ENCODE measurements around the gene TMEM132C. TPM values are rescaled to one million over a fixed set of nuclear protein-coding genes. Genes with fewer than 3 reads are reported as not detected.

The TMEM132C gene
- polyA plus RNA-seq, 2 of the 4 experiments (the other 2 are of a cell fraction): not detected

DNA sequence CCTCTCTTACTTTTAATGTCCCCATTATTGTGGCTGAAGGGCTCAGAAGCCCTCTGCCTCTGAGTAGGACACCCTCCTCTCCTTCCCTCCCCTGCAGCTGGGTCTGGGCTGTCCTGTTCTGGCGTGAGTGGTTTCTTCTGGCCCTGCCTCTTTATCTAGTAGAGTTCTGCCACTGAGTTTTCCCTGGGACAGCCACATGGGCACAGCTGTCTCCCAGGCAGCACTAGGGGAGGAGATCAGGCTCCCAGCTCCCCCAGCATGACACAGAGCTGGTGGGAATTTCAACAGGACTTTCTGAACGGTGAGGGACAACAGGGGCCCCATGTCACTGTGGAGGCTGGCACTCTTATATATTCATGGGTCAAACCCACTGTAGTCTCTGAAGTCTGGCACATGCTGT is 21.4 kb downstream of the TMEM132C start:
- ChIA-PET POLR2A (no interaction called here), CTCF (no interaction called here)
- no peaks in the 10 kb centered on the region for H3K9me3 ChIP-seq
- no peaks in the 10 kb centered on the region for H3K4me1 ChIP-seq
- 4% methylated on average over 2 of the region's 2 CpGs for WGBS (ENCODE audit: missing lambda C conversion rate)
- DNase-seq (ENCODE audit: low read depth in 1 of 2, low spot score in 1 of 2): no peak
- no peak overlapping the region for H3K4me2 ChIP-seq
- ATAC-seq: no peak
- FAIRE-seq: no peak
- H3K4me3 ChIP-seq: no peak overlapping the region
- no peak for TF ChIP-seq MAZ (IDR thresholded peaks at IDR 0.05; ENCODE audit: borderline replicate concordance, low read depth, low read length)
- TF ChIP-seq, protein P1, sequence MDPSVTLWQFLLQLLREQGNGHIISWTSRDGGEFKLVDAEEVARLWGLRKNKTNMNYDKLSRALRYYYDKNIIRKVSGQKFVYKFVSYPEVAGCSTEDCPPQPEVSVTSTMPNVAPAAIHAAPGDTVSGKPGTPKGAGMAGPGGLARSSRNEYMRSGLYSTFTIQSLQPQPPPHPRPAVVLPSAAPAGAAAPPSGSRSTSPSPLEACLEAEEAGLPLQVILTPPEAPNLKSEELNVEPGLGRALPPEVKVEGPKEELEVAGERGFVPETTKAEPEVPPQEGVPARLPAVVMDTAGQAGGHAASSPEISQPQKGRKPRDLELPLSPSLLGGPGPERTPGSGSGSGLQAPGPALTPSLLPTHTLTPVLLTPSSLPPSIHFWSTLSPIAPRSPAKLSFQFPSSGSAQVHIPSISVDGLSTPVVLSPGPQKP (IDR thresholded peaks at IDR 0.05; ENCODE audit: low read depth, low read length): no peak
- no peak for TF ChIP-seq NFE2L2 (conservative IDR thresholded peaks at IDR 0.05; ENCODE audit: low read length)
- no peak for TF ChIP-seq CEBPB (IDR thresholded peaks at IDR 0.05)
- TF ChIP-seq TP53 (CRISPR knock-in tag; IDR thresholded peaks at IDR 0.05): no peak
- no peak for TF ChIP-seq JUN (IDR thresholded peaks at IDR 0.05)
- no peak for TF ChIP-seq SREBF2 (IDR thresholded peaks at IDR 0.05)
- TF ChIP-seq BHLHE40 (IDR thresholded peaks at IDR 0.05; ENCODE audit: low read depth, low read length): no peak
- no peak for TF ChIP-seq CHD2 (IDR thresholded peaks at IDR 0.05; ENCODE audit: low read length, partially characterized antibody)
- TF ChIP-seq EP300 (IDR thresholded peaks at IDR 0.05): no peak
- no peak for TF ChIP-seq RFX5 (IDR thresholded peaks at IDR 0.05)
- TF ChIP-seq CHD4 (IDR thresholded peaks at IDR 0.05; ENCODE audit: borderline replicate concordance): no peak
- no peak for TF ChIP-seq TFCP2L1 (CRISPR knock-in tag; IDR thresholded peaks at IDR 0.05)
- no peak overlapping the region for H3K27ac ChIP-seq

DNA sequence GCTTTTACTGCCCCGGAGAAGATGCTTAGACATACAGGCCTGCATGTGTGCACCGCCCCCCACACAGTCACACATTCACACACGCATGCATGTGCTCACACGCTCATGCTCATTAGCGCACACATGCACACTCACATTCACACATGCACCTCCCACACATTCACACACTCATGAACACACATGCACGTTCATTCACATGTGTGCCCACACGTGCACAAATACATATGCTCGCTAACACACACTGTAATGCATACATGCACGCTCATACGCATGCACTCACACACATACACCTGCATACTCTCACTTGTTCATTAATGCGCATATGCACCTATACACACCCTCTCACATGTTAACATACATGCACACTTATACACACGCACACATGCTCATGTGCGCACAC is 21.9 kb downstream of the TMEM132C start:
- ChIA-PET POLR2A (no interaction called here), CTCF (no interaction called here)
- TF ChIP-seq FOSL2 (IDR thresholded peaks at IDR 0.05) (no peak), FOSL2 (CRISPR knock-in tag; IDR thresholded peaks at IDR 0.05) (no peak), NPAS2 (CRISPR knock-in tag; IDR thresholded peaks at IDR 0.05; ENCODE audit: borderline replicate concordance) (peak; percentile 55; the same call in 1 of the 2 replicates), EHF (CRISPR knock-in tag; IDR thresholded peaks at IDR 0.05) (no peak), NR3C1 (IDR thresholded peaks at IDR 0.05) (no peak)
- TF ChIP-seq, protein P2, sequence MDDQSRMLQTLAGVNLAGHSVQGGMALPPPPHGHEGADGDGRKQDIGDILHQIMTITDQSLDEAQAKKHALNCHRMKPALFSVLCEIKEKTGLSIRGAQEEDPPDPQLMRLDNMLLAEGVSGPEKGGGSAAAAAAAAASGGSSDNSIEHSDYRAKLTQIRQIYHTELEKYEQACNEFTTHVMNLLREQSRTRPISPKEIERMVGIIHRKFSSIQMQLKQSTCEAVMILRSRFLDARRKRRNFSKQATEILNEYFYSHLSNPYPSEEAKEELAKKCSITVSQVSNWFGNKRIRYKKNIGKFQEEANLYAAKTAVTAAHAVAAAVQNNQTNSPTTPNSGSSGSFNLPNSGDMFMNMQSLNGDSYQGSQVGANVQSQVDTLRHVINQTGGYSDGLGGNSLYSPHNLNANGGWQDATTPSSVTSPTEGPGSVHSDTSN (IDR thresholded peaks at IDR 0.05): no peak
- TF ChIP-seq, protein P3, sequence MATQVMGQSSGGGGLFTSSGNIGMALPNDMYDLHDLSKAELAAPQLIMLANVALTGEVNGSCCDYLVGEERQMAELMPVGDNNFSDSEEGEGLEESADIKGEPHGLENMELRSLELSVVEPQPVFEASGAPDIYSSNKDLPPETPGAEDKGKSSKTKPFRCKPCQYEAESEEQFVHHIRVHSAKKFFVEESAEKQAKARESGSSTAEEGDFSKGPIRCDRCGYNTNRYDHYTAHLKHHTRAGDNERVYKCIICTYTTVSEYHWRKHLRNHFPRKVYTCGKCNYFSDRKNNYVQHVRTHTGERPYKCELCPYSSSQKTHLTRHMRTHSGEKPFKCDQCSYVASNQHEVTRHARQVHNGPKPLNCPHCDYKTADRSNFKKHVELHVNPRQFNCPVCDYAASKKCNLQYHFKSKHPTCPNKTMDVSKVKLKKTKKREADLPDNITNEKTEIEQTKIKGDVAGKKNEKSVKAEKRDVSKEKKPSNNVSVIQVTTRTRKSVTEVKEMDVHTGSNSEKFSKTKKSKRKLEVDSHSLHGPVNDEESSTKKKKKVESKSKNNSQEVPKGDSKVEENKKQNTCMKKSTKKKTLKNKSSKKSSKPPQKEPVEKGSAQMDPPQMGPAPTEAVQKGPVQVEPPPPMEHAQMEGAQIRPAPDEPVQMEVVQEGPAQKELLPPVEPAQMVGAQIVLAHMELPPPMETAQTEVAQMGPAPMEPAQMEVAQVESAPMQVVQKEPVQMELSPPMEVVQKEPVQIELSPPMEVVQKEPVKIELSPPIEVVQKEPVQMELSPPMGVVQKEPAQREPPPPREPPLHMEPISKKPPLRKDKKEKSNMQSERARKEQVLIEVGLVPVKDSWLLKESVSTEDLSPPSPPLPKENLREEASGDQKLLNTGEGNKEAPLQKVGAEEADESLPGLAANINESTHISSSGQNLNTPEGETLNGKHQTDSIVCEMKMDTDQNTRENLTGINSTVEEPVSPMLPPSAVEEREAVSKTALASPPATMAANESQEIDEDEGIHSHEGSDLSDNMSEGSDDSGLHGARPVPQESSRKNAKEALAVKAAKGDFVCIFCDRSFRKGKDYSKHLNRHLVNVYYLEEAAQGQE (IDR thresholded peaks at IDR 0.05): no peak
- WGBS (ENCODE audit: missing lambda C conversion rate): 28% methylated on average over 13 of the region's 13 CpGs
- Histone ChIP-seq H3K4me3 (no peak overlapping the region), H3K4me2 (no peak overlapping the region), H3K27ac (no peak overlapping the region), H3K4me1 (no peaks in the 10 kb centered on the region), H3K9me3 (no peaks in the 10 kb centered on the region)
- no peak for DNase-seq (ENCODE audit: low read depth in 1 of 2, low spot score in 1 of 2)
- no peak for ATAC-seq
- no peak for FAIRE-seq

DNA sequence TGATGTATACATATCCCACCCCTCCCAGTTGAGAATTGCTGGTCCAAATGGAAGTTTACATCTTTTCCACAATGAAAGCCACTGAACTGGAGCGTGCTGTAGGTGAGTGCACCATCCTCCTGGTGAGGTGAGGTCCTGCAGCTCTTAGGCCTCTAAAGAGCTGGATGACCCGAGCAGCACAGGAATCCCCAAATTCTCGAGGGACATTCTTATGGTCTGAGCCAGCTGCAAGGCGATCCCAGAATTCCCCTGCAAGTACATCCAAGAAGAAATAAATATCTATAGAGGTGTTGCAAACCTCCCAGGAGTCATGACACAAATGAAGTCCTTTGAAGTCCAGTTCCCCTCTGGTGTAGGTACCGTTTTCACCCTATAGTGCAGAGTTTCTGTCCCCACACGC is 24.0 kb downstream of the TMEM132C start:
- WGBS (ENCODE audit: missing lambda C conversion rate): 0% methylated on average over 6 of the region's 6 CpGs

More for the DNA sequence above, 24.0 kb downstream of the TMEM132C start:
- ChIA-PET CTCF (no interaction called here), POLR2A (no interaction called here)
- FAIRE-seq: no peak
- ATAC-seq: no peak
- Histone ChIP-seq H3K27ac (no peak overlapping the region), H3K4me3 (no peak overlapping the region), H3K9me3 (no peaks in the 10 kb centered on the region), H3K4me1 (no peaks in the 10 kb centered on the region), H3K4me2 (no peak overlapping the region)
- no peak for DNase-seq (ENCODE audit: low read depth in 1 of 2, low spot score in 1 of 2)
- TF ChIP-seq, protein P4, sequence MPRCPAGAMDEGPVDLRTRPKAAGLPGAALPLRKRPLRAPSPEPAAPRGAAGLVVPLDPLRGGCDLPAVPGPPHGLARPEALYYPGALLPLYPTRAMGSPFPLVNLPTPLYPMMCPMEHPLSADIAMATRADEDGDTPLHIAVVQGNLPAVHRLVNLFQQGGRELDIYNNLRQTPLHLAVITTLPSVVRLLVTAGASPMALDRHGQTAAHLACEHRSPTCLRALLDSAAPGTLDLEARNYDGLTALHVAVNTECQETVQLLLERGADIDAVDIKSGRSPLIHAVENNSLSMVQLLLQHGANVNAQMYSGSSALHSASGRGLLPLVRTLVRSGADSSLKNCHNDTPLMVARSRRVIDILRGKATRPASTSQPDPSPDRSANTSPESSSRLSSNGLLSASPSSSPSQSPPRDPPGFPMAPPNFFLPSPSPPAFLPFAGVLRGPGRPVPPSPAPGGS (IDR thresholded peaks at IDR 0.05): no peak
- TF ChIP-seq, protein P2 (IDR thresholded peaks at IDR 0.05): no peak
- TF ChIP-seq, protein P5, sequence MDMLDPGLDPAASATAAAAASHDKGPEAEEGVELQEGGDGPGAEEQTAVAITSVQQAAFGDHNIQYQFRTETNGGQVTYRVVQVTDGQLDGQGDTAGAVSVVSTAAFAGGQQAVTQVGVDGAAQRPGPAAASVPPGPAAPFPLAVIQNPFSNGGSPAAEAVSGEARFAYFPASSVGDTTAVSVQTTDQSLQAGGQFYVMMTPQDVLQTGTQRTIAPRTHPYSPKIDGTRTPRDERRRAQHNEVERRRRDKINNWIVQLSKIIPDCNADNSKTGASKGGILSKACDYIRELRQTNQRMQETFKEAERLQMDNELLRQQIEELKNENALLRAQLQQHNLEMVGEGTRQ (IDR thresholded peaks at IDR 0.05): no peak
- TF ChIP-seq EP300 (IDR thresholded peaks at IDR 0.05) (no peak), MAZ (IDR thresholded peaks at IDR 0.05; ENCODE audit: borderline replicate concordance, low read depth, low read length) (no peak)
- TF ChIP-seq, protein P6, sequence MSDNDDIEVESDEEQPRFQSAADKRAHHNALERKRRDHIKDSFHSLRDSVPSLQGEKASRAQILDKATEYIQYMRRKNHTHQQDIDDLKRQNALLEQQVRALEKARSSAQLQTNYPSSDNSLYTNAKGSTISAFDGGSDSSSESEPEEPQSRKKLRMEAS (IDR thresholded peaks at IDR 0.05): no peak
- TF ChIP-seq, protein P7, sequence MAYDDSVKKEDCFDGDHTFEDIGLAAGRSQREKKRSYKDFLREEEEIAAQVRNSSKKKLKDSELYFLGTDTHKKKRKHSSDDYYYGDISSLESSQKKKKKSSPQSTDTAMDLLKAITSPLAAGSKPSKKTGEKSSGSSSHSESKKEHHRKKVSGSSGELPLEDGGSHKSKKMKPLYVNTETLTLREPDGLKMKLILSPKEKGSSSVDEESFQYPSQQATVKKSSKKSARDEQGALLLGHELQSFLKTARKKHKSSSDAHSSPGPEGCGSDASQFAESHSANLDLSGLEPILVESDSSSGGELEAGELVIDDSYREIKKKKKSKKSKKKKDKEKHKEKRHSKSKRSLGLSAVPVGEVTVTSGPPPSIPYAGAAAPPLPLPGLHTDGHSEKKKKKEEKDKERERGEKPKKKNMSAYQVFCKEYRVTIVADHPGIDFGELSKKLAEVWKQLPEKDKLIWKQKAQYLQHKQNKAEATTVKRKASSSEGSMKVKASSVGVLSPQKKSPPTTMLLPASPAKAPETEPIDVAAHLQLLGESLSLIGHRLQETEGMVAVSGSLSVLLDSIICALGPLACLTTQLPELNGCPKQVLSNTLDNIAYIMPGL (CRISPR knock-in tag; IDR thresholded peaks at IDR 0.05; ENCODE audit: borderline replicate concordance): no peak
